Right lobe of liver (tissue), 6 donors: Measurements from ENCODE around the gene LRG1. TPM values are rescaled to one million over a fixed set of nuclear protein-coding genes. Genes with fewer than 3 reads are reported as not detected.

ENCODE experiments used
- ATAC-seq, 4 donors: fragments of 200-7000 bp; cut with Tn5 transposase; one replicate each; pipeline ENCODE4 v1.9.1; 2020; ENCODE audit warnings: mild to moderate bottlenecking in 4 of 4, moderate library complexity in 4 of 4
- DNase-seq, 3 donors: peaks; one replicate each; pipeline ENCODE4 v3.0.0-alpha.2; 2020
- H3K27ac ChIP-seq, 3 donors: fragments of 200-600 bp; one replicate each; pipeline ENCODE4 v1.8.0; 2022
- H3K27me3 ChIP-seq, 2 donors: fragments of 200-600 bp; one replicate each; pipeline ENCODE4 v1.8.0; 2022
- H3K36me3 ChIP-seq, 4 donors: fragments of 200-600 bp; sonication (generic) in 1 of 4; one replicate each; pipeline versions ENCODE4 v1.5.1 to v1.8.0; 2017 to 2022; ENCODE audit warnings: control low read depth in 1 of 4
- H3K4me1 ChIP-seq, 4 donors: fragments of 200-600 bp; sonication (generic) in 1 of 4; one replicate each; pipeline versions ENCODE4 v1.5.1 to v1.8.0; 2017 to 2022; ENCODE audit warnings: control low read depth in 1 of 4
- H3K4me3 ChIP-seq, 3 donors: fragments of 200-600 bp; one replicate each; pipeline ENCODE4 v1.8.0; 2022
- H3K9me3 ChIP-seq, 4 donors: fragments of 200-600 bp; sonication (generic) in 1 of 4; one replicate each; pipeline versions ENCODE4 v1.5.1 to v1.8.0; 2017 to 2022; ENCODE audit warnings: control low read depth in 1 of 4
- POLR2A ChIP-seq: fragments of 450-650 bp; IDR thresholded peaks from one replicate; pipeline ENCODE4 v1.6.1; 2017; ENCODE audit warnings: antibody characterized with exemption, mild to moderate bottlenecking
- WGBS: methylation state at CpG from one replicate; pipeline ENCODE4 v1.1.6; 2018; ENCODE audit warnings: low coverage, low lambda C conversion rate; ENCODE audit not compliant: insufficient coverage; ENCODE audit errors: missing lambda C conversion rate; 5-methylcytosine and 5-hydroxymethylcytosine counted together
- intact Hi-C, 2 donors: fragments of 100-400 bp; cut with DNase I; formaldehyde crosslinking; loops; one replicate each; pipeline versions ENCODE4 v1.11.2 to v1.14.1; 2022
- total RNA-seq, 6 experiments: library from RNA; depleted of rRNA in 2 of 6; stranded (reverse); fragments of >200 nt in 2 of 6; fragmentation: NEBNext Ultra II Directional in 3 of 6; extraction: Animal tissue kit (Norgen Biotek cat#: 25700) in 3 of 6; gene quantifications; one replicate each; pipeline versions ENCODE4 v1.1.0 to v1.2.4, GENCODE V29; 2016 to 2023
- TF ChIP-seq, protein P1 (sequence below), 4 donors: fragments of 200-600 bp in 3 of 4; fragments of 450-650 bp in 1 of 4; IDR thresholded peaks; one replicate each; pipeline versions ENCODE4 v1.5.1 to v1.8.0; 2016 to 2022; ENCODE audit warnings: antibody characterized with exemption in 4 of 4, mild to moderate bottlenecking in 2 of 4
- donor health status: DM: no; HTN: yes; CAD: no.
- donor health status: DM: no; HTN: no; CAD: no.
- donor health status: DM: no; HTN: no; CAD: no.
- donor health status: DM: no; HTN: yes; CAD: no.
- donor health status: DM: no; HTN: yes; CAD: no.

Gene LRG1
- total RNA-seq, 6 experiments from 2014 or later: 331 to 1,334 (median 524) TPM

DNA sequence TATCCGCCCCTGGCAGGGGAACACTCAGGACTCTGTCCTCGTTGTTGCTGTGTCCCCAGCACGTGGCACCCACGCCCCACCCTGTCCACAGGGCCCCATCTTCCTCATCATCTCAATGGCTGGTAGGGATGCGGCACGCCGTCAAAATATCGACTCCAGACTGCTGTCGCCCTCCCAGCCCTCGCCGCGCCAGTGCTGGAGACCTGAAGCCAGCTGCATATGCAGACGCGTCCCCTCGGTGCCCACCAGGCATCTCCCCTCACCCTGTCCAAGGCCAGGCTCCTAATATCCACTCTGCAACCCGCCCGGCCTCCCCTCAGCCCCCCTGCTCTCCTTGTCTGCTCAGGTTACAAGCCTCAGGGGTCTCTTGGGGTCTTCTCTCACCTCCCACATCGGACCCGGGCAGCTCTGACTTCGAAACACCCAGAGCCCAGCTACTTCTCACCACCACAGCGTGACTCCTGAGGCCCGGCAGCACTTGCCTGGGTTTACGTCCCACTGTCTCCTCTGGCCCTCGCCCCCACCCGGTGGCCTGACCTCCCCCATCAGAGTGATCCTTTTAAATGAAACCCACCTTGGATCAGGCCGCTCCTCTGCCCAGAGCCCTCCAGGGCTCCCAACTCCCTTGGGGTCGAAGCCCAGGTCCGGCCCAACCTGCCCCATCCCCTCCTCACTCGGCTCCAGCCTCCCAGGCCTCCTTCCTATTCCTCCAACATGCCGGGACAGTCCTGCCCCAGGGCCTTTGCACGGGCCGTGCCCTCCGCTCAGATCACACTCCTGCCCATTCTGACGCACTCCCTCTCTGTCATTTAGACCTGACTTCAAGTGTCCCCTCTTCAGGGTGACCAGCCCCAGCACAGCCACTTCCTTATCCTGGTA is 34.0 kb downstream of the LRG1 start:
- H3K27ac ChIP-seq: no peak overlapping the region
- DNase-seq: no peak
- H3K9me3 ChIP-seq: no peaks in the 10 kb centered on the region
- ATAC-seq: no peak
- no peak overlapping the region for H3K4me3 ChIP-seq
- intact Hi-C loops: no loop called here
- no peaks in the 10 kb centered on the region for H3K27me3 ChIP-seq
- 92% methylated on average over 16 of the region's 34 CpGs for WGBS
- TF ChIP-seq, protein P1, sequence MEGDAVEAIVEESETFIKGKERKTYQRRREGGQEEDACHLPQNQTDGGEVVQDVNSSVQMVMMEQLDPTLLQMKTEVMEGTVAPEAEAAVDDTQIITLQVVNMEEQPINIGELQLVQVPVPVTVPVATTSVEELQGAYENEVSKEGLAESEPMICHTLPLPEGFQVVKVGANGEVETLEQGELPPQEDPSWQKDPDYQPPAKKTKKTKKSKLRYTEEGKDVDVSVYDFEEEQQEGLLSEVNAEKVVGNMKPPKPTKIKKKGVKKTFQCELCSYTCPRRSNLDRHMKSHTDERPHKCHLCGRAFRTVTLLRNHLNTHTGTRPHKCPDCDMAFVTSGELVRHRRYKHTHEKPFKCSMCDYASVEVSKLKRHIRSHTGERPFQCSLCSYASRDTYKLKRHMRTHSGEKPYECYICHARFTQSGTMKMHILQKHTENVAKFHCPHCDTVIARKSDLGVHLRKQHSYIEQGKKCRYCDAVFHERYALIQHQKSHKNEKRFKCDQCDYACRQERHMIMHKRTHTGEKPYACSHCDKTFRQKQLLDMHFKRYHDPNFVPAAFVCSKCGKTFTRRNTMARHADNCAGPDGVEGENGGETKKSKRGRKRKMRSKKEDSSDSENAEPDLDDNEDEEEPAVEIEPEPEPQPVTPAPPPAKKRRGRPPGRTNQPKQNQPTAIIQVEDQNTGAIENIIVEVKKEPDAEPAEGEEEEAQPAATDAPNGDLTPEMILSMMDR (IDR thresholded peaks at IDR 0.05): no peak
- TF ChIP-seq POLR2A: no peak
- H3K36me3 ChIP-seq: peaks cover 0 to 60% (median 13%) of the 10 kb centered on the region in 4 donors
- no peaks in the 10 kb centered on the region for H3K4me1 ChIP-seq

DNA sequence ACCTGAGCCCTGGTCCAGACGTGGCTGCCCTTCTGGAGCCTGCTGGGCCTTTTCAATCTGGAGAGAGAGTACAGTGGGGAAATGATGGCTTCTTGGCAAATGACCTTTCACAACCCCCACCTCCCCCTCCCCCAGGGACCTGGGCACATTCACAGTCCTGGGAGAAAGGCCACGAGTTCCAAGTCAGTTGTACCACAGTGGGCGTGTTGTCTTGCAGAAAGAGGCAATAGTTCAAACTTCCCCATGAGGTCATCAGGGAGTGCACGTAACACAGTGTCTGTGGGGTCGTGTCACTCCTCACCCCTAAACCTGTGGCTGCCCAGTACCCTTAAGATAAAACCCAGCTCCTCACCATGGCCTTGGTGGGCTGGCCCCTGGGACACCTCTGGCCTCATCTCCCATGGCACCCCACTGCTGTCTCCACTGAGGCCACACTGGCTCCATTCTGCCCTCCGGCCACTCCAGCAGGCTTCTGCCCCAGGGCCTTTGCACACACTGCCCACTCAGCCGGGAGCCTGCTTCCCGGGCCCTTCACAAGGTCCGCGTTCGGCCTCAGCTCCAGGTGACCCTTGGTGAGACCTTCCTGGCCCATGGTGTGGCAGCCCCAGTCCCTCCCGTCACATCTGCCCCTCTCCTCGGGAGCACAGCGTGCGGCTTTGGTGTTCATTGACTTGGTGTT is 34.8 kb downstream of the LRG1 start:
- ATAC-seq: peak in 2 of 4 donors; percentile 2 to 5
- H3K27ac ChIP-seq: no peak overlapping the region

DNA sequence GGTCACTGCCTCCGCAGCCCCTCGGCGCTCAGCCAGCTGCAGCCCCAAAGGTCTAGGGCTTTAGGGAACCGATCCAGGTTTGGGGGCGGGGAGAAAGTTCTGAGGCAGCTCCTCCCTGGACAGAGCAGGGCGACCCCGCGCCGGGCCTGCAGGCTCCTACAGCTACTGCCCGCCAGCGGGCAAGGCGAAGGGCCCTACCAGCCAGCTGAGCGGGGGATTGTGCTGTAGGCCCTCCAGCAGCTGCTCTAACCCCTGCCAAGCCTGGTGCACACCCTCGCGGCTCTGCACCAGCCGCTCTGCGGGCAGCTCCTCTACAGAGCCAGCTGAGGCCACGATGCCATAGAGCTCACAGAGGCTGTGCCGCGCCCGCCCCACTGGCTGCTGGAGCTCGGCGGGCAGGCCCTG is 35.5 kb downstream of the LRG1 start:
- intact Hi-C loops: no loop called here
- H3K27ac ChIP-seq: no peak overlapping the region
- no peaks in the 10 kb centered on the region for H3K4me1 ChIP-seq
- H3K27me3 ChIP-seq: no peaks in the 10 kb centered on the region
- 60% methylated on average over 1 of the region's 23 CpGs for WGBS
- no peak overlapping the region for H3K4me3 ChIP-seq
- H3K9me3 ChIP-seq: no peaks in the 10 kb centered on the region
- ATAC-seq: peak in 2 of 4 donors; percentile 2 to 3
- TF ChIP-seq, protein P1 (IDR thresholded peaks at IDR 0.05): no peak
- TF ChIP-seq POLR2A: no peak
- DNase-seq: peak in 1 of 3 donors; percentile 54
- H3K36me3 ChIP-seq: peaks cover 0 to 63% (median 13%) of the 10 kb centered on the region in 4 donors

More for the DNA sequence above, 34.8 kb downstream of the LRG1 start:
- H3K9me3 ChIP-seq: no peaks in the 10 kb centered on the region
- no peaks in the 10 kb centered on the region for H3K4me1 ChIP-seq
- H3K4me3 ChIP-seq: no peak overlapping the region
- H3K36me3 ChIP-seq: peaks cover 0 to 61% (median 13%) of the 10 kb centered on the region in 4 donors
- no peak for TF ChIP-seq POLR2A
- TF ChIP-seq, protein P1 (IDR thresholded peaks at IDR 0.05): no peak
- intact Hi-C loops: no loop called here
- WGBS: 0% methylated on average over 2 of the region's 15 CpGs
- no peaks in the 10 kb centered on the region for H3K27me3 ChIP-seq
- peak in 1 of 3 donors; percentile 22 for DNase-seq

DNA sequence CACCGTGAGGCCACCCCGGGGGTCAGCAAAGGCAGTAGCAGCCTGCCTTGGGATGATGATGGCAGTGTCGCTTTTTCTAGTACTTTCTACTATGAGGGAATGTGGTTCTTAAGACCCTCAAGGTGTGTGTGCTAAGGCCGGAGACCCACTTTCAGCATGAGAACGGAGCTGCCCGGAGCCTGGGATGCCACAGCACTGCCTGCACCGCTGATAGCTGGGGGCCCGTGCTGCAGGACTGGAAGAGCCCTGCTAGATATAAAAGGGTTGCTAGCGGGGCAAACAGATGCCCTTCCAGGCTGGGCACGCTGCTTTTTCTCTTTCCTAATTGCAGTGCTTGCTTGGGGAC is 36.0 kb downstream of the LRG1 start:
- ATAC-seq (no peak), DNase-seq (no peak)
- intact Hi-C loops: no loop called here
- no peak overlapping the region for H3K27ac ChIP-seq
- TF ChIP-seq, protein P1 (IDR thresholded peaks at IDR 0.05): no peak
- TF ChIP-seq POLR2A: no peak
- H3K9me3 ChIP-seq: no peaks in the 10 kb centered on the region
- H3K4me1 ChIP-seq: no peaks in the 10 kb centered on the region
- H3K36me3 ChIP-seq: peaks cover 0 to 64% (median 13%) of the 10 kb centered on the region in 4 donors
- H3K27me3 ChIP-seq: no peaks in the 10 kb centered on the region
- no peak overlapping the region for H3K4me3 ChIP-seq
- WGBS: 91% methylated on average over 6 of the region's 10 CpGs
